ENCODE results near the gene PIGV.

The PIGV gene

GRCh38 chr1:26775666-26776065, 12.1 kb upstream of the PIGV start:
- no peak for DNase-seq

- DNase-seq, result no peak
Observed at GRCh38 chr1:26779098-26779668, 8.6 kb upstream of the PIGV start.

GRCh38 chr1:26780344-26780957, 7.3 kb upstream of the PIGV start:
- DNase-seq, result no peak

DNA sequence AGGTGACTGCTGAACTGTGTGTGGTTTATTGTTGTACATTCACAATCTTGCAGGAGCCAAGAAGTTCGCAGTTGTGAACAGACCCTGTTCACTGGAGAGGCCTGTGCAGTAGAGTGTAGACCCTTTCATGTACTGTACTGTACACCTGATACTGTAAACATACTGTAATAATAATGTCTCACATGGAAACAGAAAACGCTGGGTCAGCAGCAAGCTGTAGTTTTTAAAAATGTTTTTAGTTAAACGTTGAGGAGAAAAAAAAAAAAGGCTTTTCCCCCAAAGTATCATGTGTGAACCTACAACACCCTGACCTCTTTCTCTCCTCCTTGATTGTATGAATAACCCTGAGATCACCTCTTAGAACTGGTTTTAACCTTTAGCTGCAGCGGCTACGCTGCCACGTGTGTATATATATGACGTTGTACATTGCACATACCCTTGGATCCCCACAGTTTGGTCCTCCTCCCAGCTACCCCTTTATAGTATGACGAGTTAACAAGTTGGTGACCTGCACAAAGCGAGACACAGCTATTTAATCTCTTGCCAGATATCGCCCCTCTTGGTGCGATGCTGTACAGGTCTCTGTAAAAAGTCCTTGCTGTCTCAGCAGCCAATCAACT, 6.4 kb upstream of the PIGV start:
- DNase-seq, result no peak

DNA sequence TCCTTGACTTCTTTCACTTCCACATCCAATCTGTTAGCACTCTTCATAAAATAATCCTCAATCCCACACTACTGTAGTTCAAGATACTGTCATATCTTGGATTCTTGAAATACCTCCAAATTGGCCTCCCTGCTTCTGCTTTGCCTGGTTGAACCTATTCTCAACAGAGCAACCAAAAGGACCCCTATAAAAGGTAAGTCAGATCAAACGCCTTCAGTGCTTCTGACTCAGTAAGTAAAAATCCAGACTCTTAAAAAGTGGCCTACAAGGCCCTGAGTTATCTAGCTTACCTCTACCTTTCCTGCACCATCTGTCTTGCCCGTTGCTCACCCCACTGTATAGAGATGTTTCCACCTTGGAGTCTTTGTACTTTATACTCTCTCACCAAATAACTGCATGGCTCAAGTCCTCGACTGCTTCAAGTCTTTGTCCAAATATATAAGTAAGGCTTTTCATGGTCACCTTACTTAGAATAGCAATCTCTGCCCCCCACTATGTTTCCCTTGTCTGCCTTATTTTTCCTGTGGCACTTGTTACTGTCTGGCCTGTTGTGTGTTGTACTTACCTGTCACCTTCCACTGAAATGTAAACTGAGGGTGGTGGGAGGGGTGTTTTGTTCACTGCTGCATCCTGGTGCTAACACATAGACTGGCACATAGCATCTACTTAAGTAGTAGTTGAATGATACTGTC, 5.1 kb upstream of the PIGV start:
- DNase-seq, result no peak

DNA sequence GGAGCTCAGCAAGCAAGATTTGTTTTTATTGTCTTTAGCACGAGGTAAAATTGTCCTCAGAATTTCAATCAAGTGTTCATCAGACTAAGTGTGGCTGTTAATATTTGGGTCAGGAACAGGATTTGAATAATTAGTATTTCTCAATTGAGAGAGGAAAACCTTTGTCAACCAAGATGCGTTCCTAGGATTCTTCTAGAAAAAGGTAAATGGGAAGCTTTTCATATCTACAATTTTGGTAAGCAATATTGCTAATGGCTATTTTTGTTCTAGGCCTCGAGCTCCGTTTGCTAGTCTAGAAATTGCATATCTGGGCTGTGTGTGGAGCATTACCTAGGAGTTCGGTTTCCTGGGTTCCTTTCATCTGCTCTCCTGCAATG, 4.1 kb upstream of the PIGV start:
- DNase-seq, result no peak

- no peak for DNase-seq
Observed at GRCh38 chr1:26784023-26784871, 3.5 kb upstream of the PIGV start.

DNA sequence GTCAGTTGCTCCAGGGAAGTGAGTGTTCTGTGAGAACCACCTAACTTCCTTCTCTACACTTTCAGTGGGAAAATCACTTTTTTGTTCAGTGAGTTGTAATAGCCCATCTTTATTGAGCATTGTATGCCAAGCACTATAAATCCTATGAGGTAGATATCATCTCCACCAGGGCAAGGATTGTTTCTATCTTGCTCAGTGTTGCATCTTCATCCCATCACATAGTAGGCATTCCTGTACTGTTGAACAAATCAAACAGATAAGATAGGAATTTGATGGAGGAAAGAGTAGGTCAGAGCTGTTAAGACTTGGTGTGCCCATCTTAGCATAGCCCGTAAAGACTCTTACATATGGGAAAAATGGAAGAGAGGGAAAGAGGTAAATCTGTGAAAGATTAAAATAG, 2.9 kb upstream of the PIGV start:
- DNase-seq, result no peak

DNA sequence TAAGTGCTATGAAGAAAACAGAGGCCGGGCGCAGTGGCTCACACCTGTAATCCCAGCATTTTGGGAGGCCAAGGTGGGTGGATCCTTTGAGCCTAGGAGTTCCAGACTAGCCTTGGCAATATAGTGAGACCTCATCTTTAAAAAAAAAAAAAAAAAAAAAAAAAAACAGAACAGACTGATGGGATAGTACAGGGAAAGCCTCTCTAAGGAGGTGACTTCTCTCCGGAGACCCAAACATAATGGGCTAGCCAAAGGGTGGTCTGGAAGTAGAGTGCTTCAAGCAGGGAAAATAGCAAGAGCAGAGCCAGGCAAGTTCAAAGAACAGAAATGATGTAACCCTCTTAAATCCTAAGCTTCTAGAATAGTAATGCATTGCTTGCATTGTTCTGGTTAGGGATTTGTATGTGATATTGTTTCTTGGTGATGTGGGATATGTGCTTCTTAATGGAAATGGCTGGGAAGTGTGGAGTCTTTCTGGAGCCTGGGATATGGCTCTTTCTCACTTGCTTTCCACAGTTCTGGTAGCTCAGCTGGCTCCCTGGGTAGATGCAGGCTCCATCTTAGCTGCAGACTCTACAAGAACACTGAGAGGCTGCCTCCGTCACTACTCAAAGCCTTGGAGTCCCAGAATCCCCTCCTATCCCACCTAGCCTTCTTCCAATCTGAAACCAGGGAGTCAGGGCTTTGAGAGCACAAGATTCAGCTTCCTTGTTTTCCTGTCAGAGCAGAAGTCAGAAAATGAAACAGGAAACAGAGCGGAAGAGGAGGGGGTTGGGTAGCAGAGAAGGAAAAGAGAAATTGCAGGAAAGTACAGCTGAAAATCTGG, 1.9 kb upstream of the PIGV start:
- no peak for DNase-seq

GRCh38 chr1:26786437-26787380, 1.0 kb upstream of the PIGV start:
- peak; percentile 57 for DNase-seq

GRCh38 chr1:26787381-26787705, 407 bp upstream of the PIGV start:
- peak; percentile 91 for DNase-seq

GRCh38 chr1:26788515-26788785, 700 bp downstream of the PIGV start:
- DNase-seq, result no peak

DNA sequence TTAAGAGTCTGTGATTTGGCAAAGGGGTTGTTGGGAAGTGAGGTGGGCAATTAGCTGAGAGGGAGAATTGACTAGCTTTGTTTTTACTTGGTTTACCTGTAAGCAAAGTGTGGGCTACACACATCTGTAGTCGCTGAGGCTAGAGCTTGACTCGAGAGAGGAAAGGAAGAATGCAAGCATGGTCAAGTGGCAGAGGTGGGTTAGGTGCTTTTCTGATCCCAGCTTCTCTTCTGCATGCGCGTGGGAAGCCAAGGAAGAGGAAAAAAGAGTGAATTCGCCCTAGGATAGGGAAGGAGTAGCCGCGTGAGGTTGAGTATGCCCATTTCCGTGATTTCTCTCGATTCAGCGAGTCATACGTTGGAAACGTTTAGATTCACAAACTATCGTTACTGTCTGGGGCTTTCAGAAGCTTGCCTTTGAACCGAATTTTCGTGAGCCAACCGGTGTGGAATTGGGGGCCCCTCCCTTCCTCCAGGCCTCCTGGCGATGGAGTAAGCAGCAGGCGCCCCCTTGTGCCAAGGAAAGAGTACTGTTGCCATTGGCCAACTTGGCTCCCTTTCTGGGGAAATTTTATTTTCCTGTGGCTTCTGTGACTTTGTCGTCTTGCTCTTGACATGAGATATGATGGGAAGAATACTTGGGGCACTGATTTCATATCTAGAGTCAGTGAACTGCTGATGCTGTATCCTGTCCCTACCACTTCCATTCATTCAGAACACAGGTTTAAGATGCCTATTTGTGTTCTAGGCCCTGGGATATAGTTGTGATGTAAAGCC, 1.3 kb downstream of the PIGV start:
- DNase-seq, result peak; percentile 93

- DNase-seq, result no peak
Observed at GRCh38 chr1:26789612-26789865, 1.8 kb downstream of the PIGV start.

DNA sequence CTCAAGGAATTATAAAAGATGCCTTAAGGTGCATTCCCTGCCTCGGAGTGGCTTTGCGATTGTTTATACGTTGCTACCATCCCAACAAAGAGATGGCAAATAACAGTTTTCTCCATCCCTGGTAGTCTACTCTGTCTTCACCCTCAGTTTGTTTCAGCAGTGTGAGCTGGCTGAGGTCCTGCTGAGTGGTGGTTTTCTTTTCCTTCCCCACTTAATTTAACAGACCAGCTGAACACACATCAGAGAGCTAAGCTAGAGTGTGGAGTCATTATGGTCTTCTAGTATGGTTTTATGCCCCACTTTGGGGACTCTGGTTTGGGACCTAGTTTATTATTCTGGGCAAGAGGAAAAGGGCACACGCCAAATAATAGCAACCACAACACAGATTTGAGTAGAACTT, 2.2 kb downstream of the PIGV start:
- DNase-seq, result peak; percentile 67

DNA sequence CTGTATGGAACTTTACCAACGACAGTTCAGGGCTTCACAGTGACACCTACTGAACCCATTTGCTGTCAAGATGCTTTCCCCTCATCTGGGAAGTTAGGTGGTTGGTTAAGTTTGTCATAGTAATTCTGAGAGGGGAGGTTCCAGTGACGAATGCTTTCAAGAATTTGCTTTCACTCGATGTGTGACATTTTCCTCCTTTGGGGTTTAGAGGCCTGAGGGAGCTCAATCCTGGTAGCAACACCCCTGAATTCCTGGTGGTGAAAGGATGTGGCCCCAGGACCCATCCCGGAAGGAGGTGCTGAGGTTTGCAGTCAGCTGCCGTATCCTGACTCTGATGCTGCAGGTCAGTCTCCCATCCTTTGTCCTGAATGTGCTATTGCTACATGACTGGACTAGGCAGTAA, 2.8 kb downstream of the PIGV start:
- peak; percentile 87 for DNase-seq

DNA sequence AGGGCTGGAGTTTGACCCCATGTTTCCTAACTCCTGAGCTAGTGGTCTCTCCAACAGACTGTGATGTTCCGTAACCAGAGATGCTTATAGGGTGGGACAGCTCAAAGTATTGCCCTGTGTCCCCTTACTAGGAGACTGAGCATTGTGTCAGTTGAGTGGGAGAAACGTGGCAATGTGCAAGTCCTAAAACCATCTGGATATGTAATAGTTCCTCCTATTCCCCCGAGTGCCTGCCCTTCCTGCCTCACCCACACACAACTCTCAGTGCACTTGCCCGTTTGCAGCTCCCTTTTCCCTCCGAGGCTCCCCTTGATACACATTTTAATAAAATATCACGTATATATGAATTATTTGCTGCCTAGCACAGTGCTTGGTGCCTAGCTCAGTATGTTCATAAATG, 3.4 kb downstream of the PIGV start:
- DNase-seq, result no peak

DNA sequence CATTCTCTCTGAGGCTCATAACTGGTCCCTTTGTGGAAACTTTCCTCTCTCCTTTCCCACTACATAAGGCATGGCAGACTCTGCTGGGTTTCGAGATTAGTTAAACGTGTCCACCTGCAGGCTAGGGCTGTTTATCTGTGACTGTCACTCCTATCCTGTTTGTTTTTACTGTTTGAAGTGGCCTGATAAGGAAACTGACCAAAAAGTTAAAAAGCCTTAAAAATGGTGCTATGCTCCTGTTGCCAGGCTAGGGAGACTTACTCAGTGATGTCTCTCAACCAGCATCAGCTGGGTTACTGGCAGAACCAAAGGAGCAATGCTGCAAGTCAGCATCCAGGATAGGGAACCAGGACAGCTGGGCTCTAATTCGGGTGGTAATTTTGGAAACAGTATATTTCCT, 3.9 kb downstream of the PIGV start:
- DNase-seq, result no peak

DNA sequence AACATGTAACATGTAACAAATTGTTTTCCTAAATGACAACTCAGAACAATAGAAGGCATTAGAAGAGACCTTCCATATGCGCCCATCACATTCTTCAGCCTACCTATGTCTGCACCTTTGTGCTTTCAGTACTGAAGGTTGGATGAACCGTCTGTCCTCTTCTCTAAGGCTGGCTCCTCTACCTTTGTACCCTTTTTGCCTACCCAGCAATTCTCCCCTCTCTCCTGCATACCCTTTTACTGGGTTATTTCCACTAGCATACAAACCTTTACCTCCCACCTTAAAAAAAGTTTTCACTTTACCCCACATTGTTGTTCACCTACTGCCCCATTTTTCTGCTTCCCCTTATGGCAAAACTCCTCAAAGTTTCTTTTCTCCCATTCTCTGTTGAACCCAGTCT, 5.2 kb downstream of the PIGV start:
- DNase-seq, result no peak

- DNase-seq, result no peak
Observed at GRCh38 chr1:26794391-26794790, 6.6 kb downstream of the PIGV start.

DNA sequence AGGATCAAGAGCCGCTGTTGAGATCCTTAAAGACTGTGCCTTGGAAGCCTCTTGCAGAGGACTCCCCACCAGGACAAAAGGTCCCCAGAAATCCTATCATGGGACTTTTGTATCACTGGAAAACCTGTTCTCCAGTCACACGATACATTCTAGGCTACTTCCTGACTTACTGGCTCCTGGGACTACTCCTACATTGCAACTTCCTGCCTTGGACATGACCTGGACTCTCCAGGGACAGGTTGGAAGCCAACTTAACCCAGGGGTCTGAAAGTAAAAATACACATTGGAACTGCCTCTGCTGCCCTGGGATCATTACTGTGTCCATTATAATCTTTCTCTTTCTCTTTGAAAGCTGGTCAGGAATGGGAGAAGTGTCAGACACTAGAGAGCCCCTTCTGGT, 9.9 kb downstream of the PIGV start:
- DNase-seq, result no peak
